Measurements from ENCODE around the gene PMPCA.

PMPCA gene

GRCh38 chr9:136473354-136473721 lies 62.9 kb downstream of the PMPCA start:
- Histone ChIP-seq H3K4me1 (ENCODE audit: control insufficient read depth, insufficient read depth, low read length, poor library complexity, severe bottlenecking) (no peaks in the 10 kb centered on the region), H3K9me3 (ENCODE audit: control insufficient read depth, low read length) (no peaks in the 10 kb centered on the region), H3K36me3 (ENCODE audit: control insufficient read depth, insufficient read depth, low read length) (peaks cover 96% of the 10 kb centered on the region), H3K27ac (ENCODE audit: low read depth, low read length, severe bottlenecking) (no peak overlapping the region), H3K4me3 (ENCODE audit: extremely low read depth, insufficient read depth, low read length, poor library complexity, severe bottlenecking) (no peak overlapping the region)
- WGBS, 2 experiments (ENCODE audit: insufficient coverage in 2 of 2), result 98% methylated on average over 14 of the region's 14 CpGs
